HepG2 (cell line): Measurements from ENCODE around the gene EBF4. TPM values are rescaled to one million over a fixed set of nuclear protein-coding genes. Genes with fewer than 3 reads are reported as not detected.

Experiments used
- CSRNP2 ChIP-seq: sonication (generic); formaldehyde crosslinking; conservative IDR thresholded peaks from 2 replicates; pipeline ENCODE4 v1.8.0; 2022; ENCODE audit warnings: low read depth, missing genetic modification reagents
- FOSL1 ChIP-seq: sonication (generic); formaldehyde crosslinking; IDR thresholded peaks from 2 replicates; pipeline ENCODE4 v1.9.0; 2021; ENCODE audit warnings: missing genetic modification reagents, borderline replicate concordance
- KIAA2018 ChIP-seq: sonication (generic); formaldehyde crosslinking; IDR thresholded peaks from 2 replicates; pipeline ENCODE4 v1.5.0; 2020; ENCODE audit warnings: mild to moderate bottlenecking, missing genetic modification reagents, borderline replicate concordance
- THAP11 ChIP-seq: IDR thresholded peaks from 2 replicates; pipeline ENCODE4 v1.6.1; 2016; ENCODE audit warnings: missing biosample characterization, missing genetic modification reagents
- TSC22D2 ChIP-seq: sonication (generic); formaldehyde crosslinking; IDR thresholded peaks from 2 replicates; pipeline ENCODE4 v1.5.1; 2020; ENCODE audit warnings: missing genetic modification reagents, mild to moderate bottlenecking, borderline replicate concordance
- ZMYM4 ChIP-seq: sonication (generic); formaldehyde crosslinking; IDR thresholded peaks from 2 replicates; pipeline ENCODE4 v1.8.1; 2023; ENCODE audit warnings: mild to moderate bottlenecking, missing genetic modification reagents
- ZNF142 ChIP-seq: sonication (generic); formaldehyde crosslinking; IDR thresholded peaks from 2 replicates; pipeline ENCODE4 v1.4.0; 2020; ENCODE audit warnings: missing genetic modification reagents
- ZNF20 ChIP-seq: sonication (generic); formaldehyde crosslinking; IDR thresholded peaks from 2 replicates; pipeline ENCODE4 v1.4.0; 2020; ENCODE audit warnings: mild to moderate bottlenecking, moderate library complexity, missing genetic modification reagents
- ZSCAN31 ChIP-seq: sonication (generic); formaldehyde crosslinking; IDR thresholded peaks from 2 replicates; pipeline ENCODE4 v1.5.0; 2020; ENCODE audit warnings: low read depth, mild to moderate bottlenecking, missing genetic modification reagents
- polyA plus RNA-seq, 8 experiments: library from polyadenylated mRNA; depleted of rRNA in 3 of 8; stranded (reverse) in 7 of 8; unstranded in 1 of 8; fragments of >200 nt; fragmentation: Illumina TruSeq in 4 of 8; extraction: Trizol in 4 of 8; gene quantifications; 2 replicates each; pipeline versions ENCODE4 v1.2.1 to v1.2.3, GENCODE V29; 2011 to 2016; ENCODE audit warnings: low read depth in 4 of 8, missing spikeins in 1 of 8, mixed read lengths in 1 of 8; ENCODE audit not compliant: insufficient read depth in 1 of 8
- total RNA-seq, 5 experiments: library from RNA; depleted of rRNA; stranded (reverse); fragments of >200 nt; fragmentation: Illumina TruSeq; extraction: Trizol; gene quantifications; 2 replicates each; pipeline ENCODE4 v1.2.3, GENCODE V29; 2016; ENCODE audit warnings: low read depth in 1 of 5

EBF4 gene
- total and polyA plus RNA-seq, 2 of the 13 experiments (the other 11 are each of a cell fraction or from before 2014, with no cell fraction given) = 0.84 to 2.2 TPM

- TF ChIP-seq ZNF20 (no peak), ZMYM4 (CRISPR knock-in tag) (no peak), THAP11 (CRISPR knock-in tag) (peak; percentile 27; the same call in 1 of the 2 replicates), ZNF142 (CRISPR knock-in tag) (peak; percentile 74), ZSCAN31 (CRISPR knock-in tag) (0 out of 2 replicates have a peak, but pooled peaks have one; percentile 21), FOSL1 (CRISPR knock-in tag) (no peak), TSC22D2 (CRISPR knock-in tag) (no peak), KIAA2018 (CRISPR knock-in tag) (no peak), CSRNP2 (peak; percentile 73; the same call in 1 of the 2 replicates)
Measured at GRCh38 chr20:2751878-2752566, 59.4 kb downstream of the EBF4 start (continued).
